Measurements from ENCODE around the gene TLCD3B.

GRCh38 chr16:30060836-30061554 lies 29.9 kb upstream of the TLCD3B start:
- no peak for TF ChIP-seq EZH2 (IDR thresholded peaks at IDR 0.05; ENCODE audit: low read length, unreplicated experiment)
- TF ChIP-seq, protein P1, sequence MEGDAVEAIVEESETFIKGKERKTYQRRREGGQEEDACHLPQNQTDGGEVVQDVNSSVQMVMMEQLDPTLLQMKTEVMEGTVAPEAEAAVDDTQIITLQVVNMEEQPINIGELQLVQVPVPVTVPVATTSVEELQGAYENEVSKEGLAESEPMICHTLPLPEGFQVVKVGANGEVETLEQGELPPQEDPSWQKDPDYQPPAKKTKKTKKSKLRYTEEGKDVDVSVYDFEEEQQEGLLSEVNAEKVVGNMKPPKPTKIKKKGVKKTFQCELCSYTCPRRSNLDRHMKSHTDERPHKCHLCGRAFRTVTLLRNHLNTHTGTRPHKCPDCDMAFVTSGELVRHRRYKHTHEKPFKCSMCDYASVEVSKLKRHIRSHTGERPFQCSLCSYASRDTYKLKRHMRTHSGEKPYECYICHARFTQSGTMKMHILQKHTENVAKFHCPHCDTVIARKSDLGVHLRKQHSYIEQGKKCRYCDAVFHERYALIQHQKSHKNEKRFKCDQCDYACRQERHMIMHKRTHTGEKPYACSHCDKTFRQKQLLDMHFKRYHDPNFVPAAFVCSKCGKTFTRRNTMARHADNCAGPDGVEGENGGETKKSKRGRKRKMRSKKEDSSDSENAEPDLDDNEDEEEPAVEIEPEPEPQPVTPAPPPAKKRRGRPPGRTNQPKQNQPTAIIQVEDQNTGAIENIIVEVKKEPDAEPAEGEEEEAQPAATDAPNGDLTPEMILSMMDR (conservative IDR thresholded peaks at IDR 0.05; ENCODE audit: low read depth, low read length) = no peak

Measured in PC-3 (cell line).